A549 (cell line): Measurements from ENCODE around the gene LASP1. TPM values are rescaled to one million over a fixed set of nuclear protein-coding genes. Genes with fewer than 3 reads are reported as not detected.

ENCODE experiments used
- ATAC-seq, 2 experiments: fragments of 200-7000 bp in 1 of 2; fragments of >200 bp in 1 of 2; cut with Nextera tagmentation in 1 of 2; cut with Tn5 transposase in 1 of 2; 3 replicates each; pipeline versions ENCODE4 v1.8.0 to v1.9.1; 2018 to 2020; ENCODE audit warnings: mild to moderate bottlenecking in 1 of 2, moderate library complexity in 1 of 2
- CTCF ChIA-PET: fragments of 300-600 bp; sonication (Branson Sonifier 250); formaldehyde crosslinking; extraction: SDS; loops from one replicate; lab custom pipeline; 2021; ENCODE audit warnings: antibody characterized with exemption, inconsistent platforms; lab: Yijun Ruan, JAX
- POLR2A ChIA-PET: fragments of 350-600 bp; formaldehyde crosslinking; extraction: SDS; loops from one replicate; lab custom pipeline; 2021; ENCODE audit warnings: antibody characterized with exemption, inconsistent platforms; lab: Yijun Ruan, JAX
- DNase-seq, 2 experiments: peaks; one replicate each; pipeline versions ENCODE4 v3.0.0 to v3.0.0-alpha.2; 2011 to 2016; ENCODE audit warnings: low read depth in 1 of 2, low spot score in 1 of 2
- FAIRE-seq: peaks from 2 replicates; lab custom pipeline; 2011; peaks lifted over from hg19 to GRCh38; lab: Jason Lieb, UNC
- H3K27ac ChIP-seq, 2 experiments: fragments of >200 bp; sonication (Bioruptor Twin); formaldehyde crosslinking; 3 replicates each; pipeline ENCODE4 v1.5.1; 2016 to 2017
- H3K4me1 ChIP-seq: fragments of >200 bp; sonication (Bioruptor Twin); formaldehyde crosslinking; 3 replicates; pipeline ENCODE4 v1.6.1; 2016
- H3K4me2 ChIP-seq: fragments of >200 bp; sonication (Bioruptor Twin); formaldehyde crosslinking; 3 replicates; pipeline ENCODE4 v1.6.1; 2016
- H3K4me3 ChIP-seq: fragments of >200 bp; sonication (Bioruptor Twin); formaldehyde crosslinking; 3 replicates; pipeline ENCODE4 v1.5.1; 2016
- H3K9me3 ChIP-seq: fragments of >200 bp; sonication (Bioruptor Twin); formaldehyde crosslinking; 3 replicates; pipeline ENCODE4 v1.6.1; 2016
- CEBPB ChIP-seq, 2 experiments: fragments of >200 bp in 1 of 2; sonication (Bioruptor Twin) in 1 of 2; formaldehyde crosslinking in 1 of 2; IDR thresholded peaks; 2 replicates each; pipeline ENCODE4 v1.6.1; 2012 to 2016
- CHD4 ChIP-seq: fragments of 200-600 bp; sonication (generic); IDR thresholded peaks from 2 replicates; pipeline ENCODE4 v1.6.1; 2016; ENCODE audit warnings: antibody characterized with exemption, mild to moderate bottlenecking, borderline replicate concordance
- EHF ChIP-seq: fragments of 250-450 bp; sonication (Bioruptor Pico); IDR thresholded peaks from 2 replicates; pipeline ENCODE4 v1.5.0; 2020; ENCODE audit warnings: mild to moderate bottlenecking
- EHMT2 ChIP-seq: fragments of 200-600 bp; sonication (generic); IDR thresholded peaks from 2 replicates; pipeline ENCODE4 v1.6.1; 2016; ENCODE audit warnings: antibody characterized with exemption, low read depth, mild to moderate bottlenecking, moderate library complexity
- EP300 ChIP-seq, 2 experiments: fragments of >200 bp; sonication (Bioruptor Twin); formaldehyde crosslinking; IDR thresholded peaks; 2 replicates in 1 of 2; 3 replicates in 1 of 2; pipeline ENCODE4 v1.6.1; 2016 to 2017
- FOSB ChIP-seq: fragments of 250-450 bp; sonication (Bioruptor Pico); IDR thresholded peaks from 2 replicates; pipeline ENCODE4 v1.5.0; 2020; ENCODE audit warnings: mild to moderate bottlenecking, moderate library complexity
- FOSL2 ChIP-seq, 2 experiments: fragments of 450-650 bp in 1 of 2; fragments of >200 bp in 1 of 2; sonication (Bioruptor Twin) in 1 of 2; formaldehyde crosslinking; IDR thresholded peaks; 2 replicates each; pipeline versions ENCODE4 v1.5.0 to v1.6.1; 2016 to 2020; ENCODE audit warnings: mild to moderate bottlenecking in 1 of 2, moderate library complexity in 1 of 2
- FOXS1 ChIP-seq: fragments of 250-450 bp; sonication (Bioruptor Pico); IDR thresholded peaks from 2 replicates; pipeline ENCODE4 v1.5.0; 2020; ENCODE audit warnings: mild to moderate bottlenecking, moderate library complexity
- GATA3 ChIP-seq: IDR thresholded peaks from 2 replicates; pipeline ENCODE4 v1.6.1; 2012; ENCODE audit warnings: borderline replicate concordance
- HDAC2 ChIP-seq: fragments of 200-600 bp; sonication (generic); IDR thresholded peaks from 2 replicates; pipeline ENCODE4 v1.6.1; 2016
- HOXB5 ChIP-seq: fragments of 250-450 bp; sonication (Bioruptor Pico); IDR thresholded peaks from 2 replicates; pipeline ENCODE4 v1.5.0; 2020; ENCODE audit warnings: mild to moderate bottlenecking, moderate library complexity
- MAZ ChIP-seq: fragments of 150-350 bp; IDR thresholded peaks from 2 replicates; pipeline ENCODE4 v1.6.1; 2014; ENCODE audit warnings: antibody characterized with exemption, low read depth, low read length, borderline replicate concordance
- MYC ChIP-seq: IDR thresholded peaks from 2 replicates; pipeline ENCODE4 v1.6.1; 2012; ENCODE audit warnings: mild to moderate bottlenecking, inconsistent platforms, low read length, improper control_type of control experiment, borderline replicate concordance
- NFE2L2 ChIP-seq: fragments of 150-350 bp; conservative IDR thresholded peaks from 2 replicates; pipeline ENCODE4 v1.6.1; 2014; ENCODE audit warnings: low read length
- PHF8 ChIP-seq: fragments of 200-600 bp; sonication (generic); IDR thresholded peaks from 2 replicates; pipeline ENCODE4 v1.6.1; 2016; ENCODE audit warnings: low read depth, mild to moderate bottlenecking, antibody characterized with exemption, moderate library complexity, borderline replicate concordance
- POLR2A ChIP-seq: IDR thresholded peaks from 2 replicates; pipeline ENCODE4 v1.6.1; 2012; ENCODE audit warnings: mild to moderate bottlenecking, low read length
- POLR2AphosphoS2 ChIP-seq: conservative IDR thresholded peaks from 2 replicates; pipeline ENCODE4 v1.6.1; 2012; ENCODE audit warnings: low read length, improper control_type of control experiment, inconsistent platforms
- RAD21 ChIP-seq, 2 experiments: fragments of >200 bp in 1 of 2; sonication (Bioruptor Twin) in 1 of 2; formaldehyde crosslinking in 1 of 2; IDR thresholded peaks in 1 of 2; conservative IDR thresholded peaks in 1 of 2; 2 replicates in 1 of 2; 3 replicates in 1 of 2; pipeline ENCODE4 v1.6.1; 2012 to 2018; ENCODE audit warnings: inconsistent platforms in 1 of 2
- RCOR1 ChIP-seq: fragments of 150-350 bp; IDR thresholded peaks from 2 replicates; pipeline ENCODE4 v1.6.1; 2014; ENCODE audit warnings: antibody characterized with exemption, low read length, low read depth
- RFX5 ChIP-seq: fragments of 450-650 bp; IDR thresholded peaks from 2 replicates; pipeline ENCODE4 v1.7.1; 2014; ENCODE audit warnings: antibody characterized with exemption, mild to moderate bottlenecking, moderate library complexity
- RNF2 ChIP-seq: fragments of 200-600 bp; sonication (generic); IDR thresholded peaks from 2 replicates; pipeline ENCODE4 v1.6.1; 2016; ENCODE audit warnings: low read depth, mild to moderate bottlenecking, antibody characterized with exemption, moderate library complexity, borderline replicate concordance
- TFCP2L1 ChIP-seq: fragments of 250-450 bp; sonication (Bioruptor Pico); IDR thresholded peaks from 2 replicates; pipeline ENCODE4 v1.5.0; 2021; ENCODE audit warnings: mild to moderate bottlenecking
- TP53 ChIP-seq: fragments of 250-450 bp; sonication (Bioruptor Pico); IDR thresholded peaks from 2 replicates; pipeline ENCODE4 v1.5.0; 2021; ENCODE audit warnings: mild to moderate bottlenecking, moderate library complexity
- WGBS: methylation state at CpG from one replicate; pipeline ENCODE4 v1.1.6; 2017; ENCODE audit errors: missing lambda C conversion rate; 5-methylcytosine and 5-hydroxymethylcytosine counted together
- polyA plus RNA-seq, 4 experiments: library from polyadenylated mRNA; depleted of rRNA in 3 of 4; stranded (reverse); fragments of >200 nt; fragmentation: RNase III in 1 of 4; extraction: RNeasy Plus Mini Kit Qiagen cat#74134 plus additional on column Dnase treatment in 1 of 4; gene quantifications; 2 replicates in 3 of 4; 3 replicates in 1 of 4; pipeline ENCODE4 v1.2.3, GENCODE V29; 2011 to 2017
- TF ChIP-seq, protein P1 (sequence below): IDR thresholded peaks from 2 replicates; pipeline ENCODE4 v1.6.1; 2012
- TF ChIP-seq, protein P2 (sequence below): IDR thresholded peaks from 2 replicates; pipeline ENCODE4 v1.6.1; 2012; ENCODE audit warnings: low read depth, borderline replicate concordance
- TF ChIP-seq, protein P3 (sequence below): fragments of >200 bp; sonication (Bioruptor Twin); formaldehyde crosslinking; IDR thresholded peaks from 2 replicates; pipeline ENCODE4 v1.6.1; 2016
- TF ChIP-seq, protein P4 (sequence below): fragments of 450-650 bp; IDR thresholded peaks from 2 replicates; pipeline ENCODE4 v1.6.1; 2014; ENCODE audit warnings: antibody characterized with exemption

The LASP1 gene
- polyA plus RNA-seq, 2 of the 4 experiments (the other 2 are of a cell fraction): 145 to 281 TPM

DNA sequence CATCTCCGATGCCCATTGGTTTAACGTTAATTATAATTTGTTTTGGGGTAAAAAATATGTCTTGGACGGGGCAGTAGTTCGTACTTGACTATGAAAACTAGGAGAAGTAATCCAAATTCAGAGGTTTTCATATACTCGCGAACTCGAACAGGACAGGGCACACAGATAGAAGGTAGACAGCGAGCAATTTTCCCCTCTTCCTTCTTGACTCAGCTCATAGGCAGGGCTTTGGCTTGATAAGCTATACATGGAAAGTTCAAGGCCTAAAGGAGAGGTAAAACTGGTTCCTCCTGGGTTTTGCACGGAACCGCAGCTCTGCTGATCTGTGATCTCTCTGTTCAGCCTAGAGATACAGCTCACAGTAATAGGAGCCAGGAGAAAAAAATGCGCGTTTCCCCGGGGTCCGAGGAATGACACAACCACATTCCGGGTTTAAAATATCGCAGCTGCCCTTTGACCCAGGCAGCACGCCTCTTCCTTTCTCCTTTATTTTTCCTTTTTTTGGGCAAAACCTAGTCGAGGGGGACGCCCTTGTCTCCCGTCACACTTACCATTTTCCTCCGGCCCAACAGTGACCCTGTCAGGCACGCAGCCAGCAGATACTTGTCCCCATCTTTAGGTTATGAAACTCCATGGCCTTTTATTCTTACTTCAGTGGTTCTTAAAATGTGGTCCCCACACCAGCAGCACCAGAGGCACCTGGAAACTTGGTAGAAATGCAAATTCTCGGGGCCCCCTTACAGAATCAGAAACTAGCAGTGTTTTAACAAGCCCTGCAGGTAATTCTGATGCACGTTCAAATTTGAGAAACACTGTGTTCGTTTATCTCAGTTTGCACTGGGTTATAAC lies 1.7 kb upstream of the LASP1 start:
- WGBS: 7% methylated on average over 25 of the region's 25 CpGs
- FAIRE-seq (no peak), DNase-seq (peak; percentile 59 to 71)
- CTCF ChIA-PET: interaction anchor here (0.6 to 6.2 kb wide), 14 partner anchors 12 to 559 kb away, joined by 3 to 50 read pairs (median 4); partner anchors contain the start of genes FBXO47 and RPL23
- Histone ChIP-seq H3K9me3 (no peaks in the 10 kb centered on the region), H3K4me1 (peaks cover 21% of the 10 kb centered on the region)
- TF ChIP-seq CEBPB (IDR thresholded peaks at IDR 0.05) (0 out of 4 replicates have a peak, but pooled peaks of 1 of the 2 experiments have one; percentile 19), FOSL2 (IDR thresholded peaks at IDR 0.05) (no peak), FOSL2 (CRISPR knock-in tag; IDR thresholded peaks at IDR 0.05) (0 out of 2 replicates have a peak, but pooled peaks have one; percentile 13), PHF8 (no peak), EHMT2 (no peak), TFCP2L1 (CRISPR knock-in tag) (no peak), RCOR1 (no peak)
- TF ChIP-seq, protein P1, sequence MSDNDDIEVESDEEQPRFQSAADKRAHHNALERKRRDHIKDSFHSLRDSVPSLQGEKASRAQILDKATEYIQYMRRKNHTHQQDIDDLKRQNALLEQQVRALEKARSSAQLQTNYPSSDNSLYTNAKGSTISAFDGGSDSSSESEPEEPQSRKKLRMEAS: 0 out of 2 replicates have a peak, but pooled peaks have one; percentile 22
- TF ChIP-seq, protein P2, sequence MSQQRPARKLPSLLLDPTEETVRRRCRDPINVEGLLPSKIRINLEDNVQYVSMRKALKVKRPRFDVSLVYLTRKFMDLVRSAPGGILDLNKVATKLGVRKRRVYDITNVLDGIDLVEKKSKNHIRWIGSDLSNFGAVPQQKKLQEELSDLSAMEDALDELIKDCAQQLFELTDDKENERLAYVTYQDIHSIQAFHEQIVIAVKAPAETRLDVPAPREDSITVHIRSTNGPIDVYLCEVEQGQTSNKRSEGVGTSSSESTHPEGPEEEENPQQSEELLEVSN: peak; percentile 16; the same call in 1 of the 2 replicates
- TF ChIP-seq, protein P3, sequence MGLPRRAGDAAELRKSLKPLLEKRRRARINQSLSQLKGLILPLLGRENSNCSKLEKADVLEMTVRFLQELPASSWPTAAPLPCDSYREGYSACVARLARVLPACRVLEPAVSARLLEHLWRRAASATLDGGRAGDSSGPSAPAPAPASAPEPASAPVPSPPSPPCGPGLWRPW: no peak
- TF ChIP-seq, all 56 proteins: peak for 4
- POLR2A ChIA-PET: interaction anchor here (0.6 to 6.5 kb wide), 6 partner anchors 15 to 595 kb away, joined by 3 to 83 read pairs (median 6); partner anchors contain the start of genes PSMB3 and RPL23
- Histone ChIP-seq H3K4me2 (peak overlapping the region; percentile 78), H3K4me3 (peak overlapping the region; percentile 94), H3K27ac (peak overlapping the region; percentile 98)
- peak in 1 of 2 experiments; percentile 8; a peak in 3 of 6 replicates for ATAC-seq

DNA sequence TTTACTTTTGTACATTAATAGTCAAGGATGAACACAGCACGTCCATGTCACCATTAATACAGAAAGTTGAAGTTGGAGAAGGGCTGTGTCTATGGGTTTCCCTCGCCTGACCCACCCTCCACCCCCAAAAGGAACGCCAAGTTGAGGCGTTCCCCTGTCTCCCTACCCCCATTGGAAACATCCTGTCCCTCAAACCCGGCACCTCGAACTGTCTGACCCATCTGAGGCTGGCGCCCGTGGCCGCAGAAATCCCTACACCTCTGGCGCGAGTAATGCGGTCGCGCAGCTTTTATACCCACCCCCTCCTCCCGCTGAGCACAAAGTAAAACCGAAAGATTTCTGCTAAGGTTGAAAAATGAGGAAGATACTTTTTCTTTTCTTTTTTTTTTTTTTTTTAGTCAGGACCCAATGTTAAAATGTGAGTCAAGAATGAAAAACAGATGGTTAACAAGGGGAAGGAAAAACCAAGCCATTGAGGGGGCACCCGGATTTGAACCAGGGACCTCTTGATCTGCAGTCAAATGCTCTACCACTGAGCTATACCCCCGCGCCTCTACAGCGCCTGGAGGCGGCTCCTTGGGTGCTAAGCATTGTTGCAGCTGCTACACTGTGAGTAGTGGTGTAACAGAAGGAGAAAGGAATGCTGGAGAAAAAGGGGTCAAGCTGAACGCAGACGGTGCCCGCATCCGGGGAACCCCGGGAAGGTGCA lies 887 bp upstream of the LASP1 start:
- H3K9me3 ChIP-seq: no peaks in the 10 kb centered on the region
- H3K27ac ChIP-seq: peak overlapping the region; percentile 98
- peak; percentile 92 to 93 for DNase-seq
- no peak for FAIRE-seq
- ATAC-seq: peak; percentile 25 to 65
- peak overlapping the region; percentile 94 for H3K4me3 ChIP-seq
- peak overlapping the region; percentile 78 for H3K4me2 ChIP-seq
- ChIA-PET POLR2A (interaction anchor here (0.5 to 6.5 kb wide), 22 partner anchors 8 to 594 kb away, joined by 3 to 83 read pairs (median 6); partner anchors contain the start of genes CWC25, PIP4K2B, PSMB3 and RPL19), CTCF (interaction anchor here (0.6 to 6.4 kb wide), 19 partner anchors 11 to 559 kb away, joined by 3 to 90 read pairs (median 4); partner anchors contain the start of gene FBXO47)
- peaks cover 23% of the 10 kb centered on the region for H3K4me1 ChIP-seq
- WGBS: 1% methylated on average over 26 of the region's 26 CpGs
- TF ChIP-seq NFE2L2: no peak
- 0 out of 2 replicates have a peak, but pooled peaks have one; percentile 11 for TF ChIP-seq HOXB5 (CRISPR knock-in tag)
- TF ChIP-seq FOXS1 (CRISPR knock-in tag): no peak
- no peak; the same call in 1 of the 2 replicates for TF ChIP-seq EHMT2
- peak; percentile 22; the same call in 1 of the 2 replicates for TF ChIP-seq CHD4
- TF ChIP-seq TP53 (CRISPR knock-in tag): no peak
- TF ChIP-seq GATA3: peak; percentile 34; the same call in 1 of the 2 replicates
- TF ChIP-seq MAZ: peak; percentile 75; the same call in 1 of the 2 replicates
- no peak for TF ChIP-seq MYC
- 0 out of 5 replicates have a peak, but pooled peaks of 1 of the 2 experiments have one; percentile 10 for TF ChIP-seq EP300 (IDR thresholded peaks at IDR 0.05)
- TF ChIP-seq EHF (CRISPR knock-in tag): no peak
- no peak for TF ChIP-seq FOSL2 (IDR thresholded peaks at IDR 0.05)
- TF ChIP-seq FOSL2 (CRISPR knock-in tag; IDR thresholded peaks at IDR 0.05): 0 out of 2 replicates have a peak, but pooled peaks have one; percentile 20
- TF ChIP-seq, protein P4, sequence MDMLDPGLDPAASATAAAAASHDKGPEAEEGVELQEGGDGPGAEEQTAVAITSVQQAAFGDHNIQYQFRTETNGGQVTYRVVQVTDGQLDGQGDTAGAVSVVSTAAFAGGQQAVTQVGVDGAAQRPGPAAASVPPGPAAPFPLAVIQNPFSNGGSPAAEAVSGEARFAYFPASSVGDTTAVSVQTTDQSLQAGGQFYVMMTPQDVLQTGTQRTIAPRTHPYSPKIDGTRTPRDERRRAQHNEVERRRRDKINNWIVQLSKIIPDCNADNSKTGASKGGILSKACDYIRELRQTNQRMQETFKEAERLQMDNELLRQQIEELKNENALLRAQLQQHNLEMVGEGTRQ: no peak
- TF ChIP-seq PHF8: no peak
- TF ChIP-seq RNF2: no peak
- 0 out of 2 replicates have a peak, but pooled peaks have one; percentile 12 for TF ChIP-seq POLR2A
- peak; percentile 28; the same call in 1 of the 2 replicates for TF ChIP-seq RFX5
- peak in 1 of 2 experiments; percentile 14; a peak in 1 of 5 replicates for TF ChIP-seq RAD21 (conservative IDR thresholded peaks at IDR 0.05 in 1 of 2, IDR thresholded peaks at IDR 0.05 in 1 of 2)
- no peak; the same call in 1 of the 2 replicates for TF ChIP-seq HDAC2
- TF ChIP-seq, protein P3: no peak
- no peak for TF ChIP-seq POLR2AphosphoS2
- TF ChIP-seq FOSB (CRISPR knock-in tag): no peak
- TF ChIP-seq, protein P2: 0 out of 2 replicates have a peak, but pooled peaks have one; percentile 43
